Urinary bladder (tissue), 4 donors: Measurements from ENCODE around the gene ZNF789. TPM values are rescaled to one million over a fixed set of nuclear protein-coding genes. Genes with fewer than 3 reads are reported as not detected.
A peak's percentile ranks its signal among the peaks of the same experiment; 100 is the strongest.

Experiments used
- DNase-seq: peaks from one replicate; pipeline ENCODE4 v3.0.0-alpha.2; 2015; ENCODE audit errors: extremely low spot score
- H3K27ac ChIP-seq: one replicate; pipeline ENCODE4 v1.5.1; 2013; ENCODE audit warnings: low read depth, mild to moderate bottlenecking, moderate library complexity
- H3K36me3 ChIP-seq: one replicate; pipeline ENCODE4 v1.6.1; 2013; ENCODE audit warnings: mild to moderate bottlenecking, moderate library complexity; ENCODE audit not compliant: insufficient read depth
- H3K4me1 ChIP-seq: one replicate; pipeline ENCODE4 v1.6.1; 2013; ENCODE audit warnings: mild to moderate bottlenecking, moderate library complexity; ENCODE audit not compliant: insufficient read depth
- H3K4me3 ChIP-seq: one replicate; pipeline ENCODE4 v1.5.1; 2013; ENCODE audit warnings: low read depth, low read length
- WGBS: extraction: QIAGEN DNeasy Blood & Tissue Kit; methylation state at CpG from one replicate; pipeline ENCODE4 v1.1.7; 2013; 5-methylcytosine and 5-hydroxymethylcytosine counted together
- polyA plus RNA-seq: library from polyadenylated mRNA; stranded (reverse); fragments of 200-250 nt; gene quantifications from one replicate; pipeline ENCODE4 v1.2.3, GENCODE V29; 2013
- total RNA-seq: library from RNA; depleted of rRNA; stranded (reverse); fragments of >200 nt; gene quantifications from one replicate; pipeline ENCODE4 v1.2.3, GENCODE V29; 2014
- donor health status: healthy with polysubstance abuse.
- donor health status: healthy.

Gene ZNF789
- total and polyA plus RNA-seq, 2 donors = 5.1 to 22.2 TPM

DNA sequence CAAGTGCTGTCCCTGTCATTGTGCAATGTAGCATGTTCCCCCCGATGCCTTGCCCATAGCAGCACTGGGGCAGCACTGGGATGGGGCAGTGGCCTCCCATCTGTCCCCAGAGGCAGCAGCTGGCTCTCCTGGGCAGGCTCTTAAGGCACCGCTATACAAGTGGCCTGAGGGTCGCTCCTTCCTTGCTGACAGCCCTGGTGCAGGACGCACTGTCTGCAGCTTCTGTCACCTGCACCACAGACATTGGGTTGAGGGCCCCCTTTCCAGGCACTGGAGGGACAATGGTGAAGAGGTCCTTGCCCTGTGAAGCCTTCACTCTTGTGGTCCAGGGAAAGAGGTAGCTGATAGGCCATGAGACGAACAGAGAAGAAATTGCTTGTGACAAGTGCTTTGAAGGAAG lies 23.4 kb upstream of the ZNF789 start:
- Histone ChIP-seq H3K4me3 (no peak overlapping the region), H3K27ac (no peak overlapping the region), H3K4me1 (no peaks in the 10 kb centered on the region), H3K36me3 (peaks cover 10% of the 10 kb centered on the region)
- WGBS = 94% methylated on average over 5 of the region's 5 CpGs
- DNase-seq = no peak

DNA sequence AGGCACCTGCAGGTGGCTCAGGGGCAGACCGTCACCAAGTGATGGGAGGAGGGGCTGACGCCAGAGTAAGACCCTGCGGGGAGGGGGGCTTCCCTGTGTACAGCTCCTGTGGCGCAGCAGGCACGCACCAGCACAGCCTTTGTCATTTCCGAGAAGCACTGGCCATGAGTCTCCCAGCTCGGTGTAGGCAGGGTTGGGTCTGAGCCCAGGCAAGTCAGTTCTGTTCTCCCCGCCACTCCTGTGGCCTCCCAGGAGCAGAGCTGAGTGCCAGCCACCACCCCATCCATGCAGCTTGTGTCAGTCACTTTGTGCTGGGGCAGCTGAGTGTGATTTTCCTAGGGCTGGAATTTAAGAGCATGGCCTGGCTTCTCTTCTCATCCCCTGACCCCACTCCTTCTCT lies 20.8 kb upstream of the ZNF789 start:
- H3K4me3 ChIP-seq = no peak overlapping the region
- DNase-seq = no peak
- H3K36me3 ChIP-seq = peaks cover 10% of the 10 kb centered on the region
- WGBS = 91% methylated on average over 8 of the region's 8 CpGs
- H3K27ac ChIP-seq = no peak overlapping the region
- H3K4me1 ChIP-seq = no peaks in the 10 kb centered on the region

GRCh38 chr7:99452541-99452940 lies 20.1 kb upstream of the ZNF789 start:
- Histone ChIP-seq H3K4me3 (no peak overlapping the region), H3K4me1 (no peaks in the 10 kb centered on the region), H3K36me3 (peaks cover 10% of the 10 kb centered on the region), H3K27ac (no peak overlapping the region)
- no peak for DNase-seq
- 92% methylated on average over 13 of the region's 13 CpGs for WGBS

GRCh38 chr7:99453105-99453504 lies 19.6 kb upstream of the ZNF789 start:
- H3K27ac ChIP-seq = no peak overlapping the region
- H3K36me3 ChIP-seq = peaks cover 7% of the 10 kb centered on the region
- H3K4me1 ChIP-seq = no peaks in the 10 kb centered on the region
- DNase-seq = no peak
- no peak overlapping the region for H3K4me3 ChIP-seq
- 87% methylated on average over 11 of the region's 11 CpGs for WGBS

DNA sequence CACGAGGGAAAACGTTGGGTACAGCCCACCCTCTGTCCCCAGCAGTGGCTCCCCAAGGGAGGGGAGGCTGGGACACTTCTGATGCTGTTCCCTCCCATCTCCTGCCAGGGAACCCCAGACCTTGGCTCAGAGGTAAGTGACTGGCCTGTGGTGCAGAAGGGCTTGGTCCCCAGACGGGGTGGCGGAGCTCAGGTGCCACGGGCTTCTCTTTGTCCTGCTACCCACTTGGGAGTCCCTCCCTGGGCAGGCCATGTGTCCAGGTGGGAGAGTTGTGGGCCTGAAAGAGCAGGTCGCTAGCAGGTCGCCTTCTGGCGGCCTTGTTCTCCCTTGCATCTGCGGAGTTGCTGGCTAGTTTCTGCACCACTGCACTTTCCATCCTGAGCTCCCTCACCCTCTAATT lies 16.8 kb upstream of the ZNF789 start:
- 80% methylated on average over 9 of the region's 9 CpGs for WGBS

GRCh38 chr7:99456288-99456687 lies 16.4 kb upstream of the ZNF789 start:
- Histone ChIP-seq H3K4me1 (no peaks in the 10 kb centered on the region), H3K4me3 (no peak overlapping the region), H3K36me3 (peaks cover 6% of the 10 kb centered on the region), H3K27ac (no peak overlapping the region)
- 65% methylated on average over 13 of the region's 13 CpGs for WGBS
- no peak for DNase-seq

More for the DNA sequence above, 16.8 kb upstream of the ZNF789 start:
- H3K4me3 ChIP-seq = no peak overlapping the region
- DNase-seq = no peak
- no peak overlapping the region for H3K27ac ChIP-seq
- peaks cover 6% of the 10 kb centered on the region for H3K36me3 ChIP-seq
- H3K4me1 ChIP-seq = no peaks in the 10 kb centered on the region

DNA sequence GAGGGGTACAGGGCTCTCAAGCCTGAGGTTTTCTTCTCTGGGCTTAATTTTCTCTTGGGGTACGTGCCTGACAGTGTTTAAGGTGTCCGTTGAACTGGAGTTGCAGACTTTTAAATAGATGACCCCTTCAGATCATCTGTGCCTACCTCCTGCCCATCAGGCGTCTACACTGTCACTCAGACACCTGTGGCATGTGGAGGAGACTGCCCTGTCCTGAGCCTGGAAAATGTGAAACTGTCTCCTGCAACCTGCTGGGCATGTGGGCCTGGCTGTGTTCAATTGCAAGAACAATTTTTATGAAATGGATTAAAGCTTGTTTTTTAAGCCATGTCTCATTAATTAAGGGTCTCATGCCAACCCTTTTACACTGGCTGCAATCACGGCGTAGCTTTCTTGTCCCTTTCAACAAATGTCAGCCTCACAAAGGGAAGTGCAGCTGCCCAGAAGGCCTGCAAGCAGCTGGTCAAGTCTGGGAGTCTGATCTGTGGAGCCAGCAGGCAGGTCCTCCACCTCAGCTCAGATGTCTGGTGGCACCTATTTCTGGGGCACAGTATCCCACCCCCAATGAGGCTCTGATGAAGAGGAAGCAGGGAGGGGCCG lies 15.5 kb upstream of the ZNF789 start:
- no peak for DNase-seq
- H3K27ac ChIP-seq = no peak overlapping the region
- 76% methylated on average over 6 of the region's 6 CpGs for WGBS
- no peaks in the 10 kb centered on the region for H3K4me1 ChIP-seq
- H3K4me3 ChIP-seq = no peak overlapping the region
- H3K36me3 ChIP-seq = peaks cover 6% of the 10 kb centered on the region

GRCh38 chr7:99457650-99458493 lies 14.8 kb upstream of the ZNF789 start:
- 82% methylated on average over 26 of the region's 26 CpGs for WGBS
- DNase-seq = no peak
- no peak overlapping the region for H3K4me3 ChIP-seq
- H3K4me1 ChIP-seq = no peaks in the 10 kb centered on the region
- no peak overlapping the region for H3K27ac ChIP-seq
- peaks cover 6% of the 10 kb centered on the region for H3K36me3 ChIP-seq

GRCh38 chr7:99459087-99459486 lies 13.6 kb upstream of the ZNF789 start:
- Histone ChIP-seq H3K4me3 (no peak overlapping the region), H3K36me3 (peaks cover 2% of the 10 kb centered on the region), H3K27ac (no peak overlapping the region), H3K4me1 (peaks cover under 1% of the 10 kb centered on the region)
- no peak for DNase-seq
- WGBS = 91% methylated on average over 8 of the region's 8 CpGs

DNA sequence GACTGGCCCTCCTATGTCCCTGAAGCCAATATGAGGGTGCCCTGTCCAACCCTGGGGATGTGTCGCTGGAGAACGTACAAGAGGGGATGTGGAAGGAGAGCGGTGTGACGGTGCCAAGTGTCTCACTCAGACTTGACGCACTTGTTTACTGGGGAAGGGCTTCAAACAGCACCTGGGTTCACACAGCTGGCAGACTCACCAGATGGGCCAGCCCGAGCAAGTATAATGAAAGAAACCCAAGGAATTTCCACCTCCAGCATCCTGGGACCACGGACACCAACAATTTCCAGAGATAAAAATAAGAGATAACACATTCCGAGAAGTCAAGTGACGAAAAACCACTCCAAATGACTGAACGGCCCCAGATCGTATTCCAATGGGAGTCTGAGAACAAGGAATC lies 12.0 kb upstream of the ZNF789 start:
- peaks cover 2% of the 10 kb centered on the region for H3K4me1 ChIP-seq
- no peaks in the 10 kb centered on the region for H3K36me3 ChIP-seq
- 87% methylated on average over 11 of the region's 11 CpGs for WGBS

DNA sequence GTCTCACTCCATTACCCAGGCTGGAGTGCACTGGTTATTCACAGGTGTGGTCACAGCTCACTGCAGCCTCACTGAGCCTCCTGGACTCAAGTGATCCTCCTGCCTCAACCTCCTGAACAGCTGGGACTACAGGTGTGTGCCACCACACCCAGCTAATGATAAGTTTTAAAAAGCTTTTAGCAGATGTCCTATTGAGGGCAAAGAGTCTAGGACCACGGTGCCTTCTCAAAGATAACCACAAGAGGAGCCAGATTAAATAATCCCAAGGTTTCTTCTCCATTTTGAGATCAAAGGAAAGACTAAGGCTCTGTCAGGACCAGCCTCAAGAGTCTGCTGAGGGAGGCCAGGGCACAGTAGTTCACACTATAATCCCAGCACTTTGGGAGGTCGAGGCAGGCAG lies 11.5 kb upstream of the ZNF789 start:
- H3K4me1 ChIP-seq = peaks cover 2% of the 10 kb centered on the region
- no peak overlapping the region for H3K4me3 ChIP-seq
- 98% methylated on average over 2 of the region's 2 CpGs for WGBS
- no peak for DNase-seq
- H3K27ac ChIP-seq = no peak overlapping the region
- H3K36me3 ChIP-seq = no peaks in the 10 kb centered on the region

More for the DNA sequence above, 12.0 kb upstream of the ZNF789 start:
- H3K27ac ChIP-seq = no peak overlapping the region
- no peak overlapping the region for H3K4me3 ChIP-seq
- DNase-seq = no peak

DNA sequence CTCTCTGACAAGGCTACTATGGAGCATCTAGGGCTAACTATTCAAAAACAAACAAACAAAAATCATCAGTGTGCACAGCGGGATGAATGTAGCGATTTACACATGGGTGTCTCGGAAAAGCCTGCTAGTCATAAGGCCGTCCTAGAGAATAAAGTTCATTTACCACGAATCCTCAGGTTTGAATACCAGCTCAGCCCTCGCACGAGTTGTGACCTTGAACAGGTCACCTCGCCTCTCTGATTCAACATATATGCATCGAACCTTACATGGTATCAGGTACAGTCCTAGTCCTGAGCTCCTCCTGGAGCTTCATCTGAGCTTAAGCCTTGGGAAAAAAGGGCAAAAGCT lies 7.3 kb upstream of the ZNF789 start:
- Histone ChIP-seq H3K4me1 (peaks cover 2% of the 10 kb centered on the region), H3K27ac (peak overlapping the region; percentile 27), H3K4me3 (peak overlapping the region; percentile 77), H3K36me3 (no peaks in the 10 kb centered on the region)
- no peak for DNase-seq
- 7% methylated on average over 9 of the region's 9 CpGs for WGBS

DNA sequence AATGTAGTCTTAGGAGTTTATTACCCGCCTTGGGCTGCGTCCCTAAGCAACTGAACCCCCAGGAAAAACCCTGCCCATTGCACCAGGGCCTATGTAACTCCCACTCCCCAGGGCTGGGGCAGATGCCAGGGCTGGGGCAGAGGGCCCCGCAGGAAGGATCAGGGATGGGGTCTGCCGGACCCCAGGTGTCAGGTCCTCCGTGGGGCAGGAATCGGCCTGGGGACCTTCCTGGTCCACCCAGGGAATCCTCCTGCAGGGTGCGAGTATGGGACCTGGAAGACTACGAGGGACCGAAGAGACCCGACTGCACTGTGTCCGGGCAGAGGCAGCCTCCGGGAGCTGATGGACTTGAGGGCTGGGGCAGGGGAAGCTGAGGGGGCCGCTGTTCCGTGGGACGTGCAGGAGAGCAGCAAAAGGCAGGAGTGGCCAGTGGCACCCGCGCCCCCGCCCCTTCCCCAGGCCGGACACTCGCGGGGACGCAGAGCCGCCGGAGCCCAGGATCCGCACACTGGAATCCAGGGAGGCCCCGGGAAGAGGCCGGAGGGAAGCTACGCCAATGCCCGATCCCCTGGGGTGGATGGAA lies 4.3 kb upstream of the ZNF789 start:
- Histone ChIP-seq H3K4me1 (peaks cover 2% of the 10 kb centered on the region), H3K36me3 (no peaks in the 10 kb centered on the region), H3K27ac (no peak overlapping the region), H3K4me3 (no peak overlapping the region)
- 85% methylated on average over 29 of the region's 29 CpGs for WGBS
- DNase-seq = no peak
